ENCODE data around the gene STXBP5L. TPM values are rescaled to one million over a fixed set of nuclear protein-coding genes. Genes with fewer than 3 reads are reported as not detected.
"Not testable (repeated sequence)": the region's sequence is repeated elsewhere in the genome, so short reads cannot be mapped to it uniquely, and the experiment has no call there.

Gene STXBP5L
- polyA plus RNA-seq, 1 donor from 2014 or later = 7.6 TPM

DNA sequence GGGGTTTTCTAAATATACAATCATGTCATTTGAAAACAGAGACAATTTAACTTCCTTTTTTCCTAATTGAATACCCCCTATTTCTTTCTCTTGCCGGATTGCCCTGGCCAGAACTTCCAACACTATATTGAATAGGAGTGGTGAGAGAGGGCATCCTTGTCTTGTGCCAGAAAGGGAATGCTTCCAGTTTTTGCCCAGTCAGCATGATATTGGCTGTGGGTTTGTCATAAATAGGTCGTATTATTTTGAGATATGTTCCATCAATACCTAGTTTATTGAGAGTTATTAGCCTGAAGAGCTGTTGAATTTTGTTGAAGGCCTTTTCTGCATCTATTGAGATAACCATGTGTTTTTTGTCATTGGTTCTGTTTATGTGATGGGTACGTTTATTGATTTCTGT lies 480.3 kb downstream of the STXBP5L start:
- H2AFZ ChIP-seq (ENCODE audit: low read depth, low read length); H3K9me3 ChIP-seq (ENCODE audit: low read length); H3K36me3 ChIP-seq (ENCODE audit: insufficient read depth, low read length); H3K4me3 ChIP-seq (ENCODE audit: low read length); H3K4me2 ChIP-seq (ENCODE audit: low read length); H3K79me2 ChIP-seq (replicated peaks; ENCODE audit: insufficient read depth, low read length); H3K27ac ChIP-seq (ENCODE audit: low read length); H4K20me1 ChIP-seq (ENCODE audit: insufficient read depth); H3K9me2 ChIP-seq (ENCODE audit: insufficient read depth, low read length); H3K27me3 ChIP-seq (ENCODE audit: insufficient read depth, low read depth, low read length); H3K9ac ChIP-seq (ENCODE audit: low read length); H3F3A ChIP-seq (ENCODE audit: insufficient read depth, low read length, poor library complexity, severe bottlenecking): not testable (repeated sequence)

DNA sequence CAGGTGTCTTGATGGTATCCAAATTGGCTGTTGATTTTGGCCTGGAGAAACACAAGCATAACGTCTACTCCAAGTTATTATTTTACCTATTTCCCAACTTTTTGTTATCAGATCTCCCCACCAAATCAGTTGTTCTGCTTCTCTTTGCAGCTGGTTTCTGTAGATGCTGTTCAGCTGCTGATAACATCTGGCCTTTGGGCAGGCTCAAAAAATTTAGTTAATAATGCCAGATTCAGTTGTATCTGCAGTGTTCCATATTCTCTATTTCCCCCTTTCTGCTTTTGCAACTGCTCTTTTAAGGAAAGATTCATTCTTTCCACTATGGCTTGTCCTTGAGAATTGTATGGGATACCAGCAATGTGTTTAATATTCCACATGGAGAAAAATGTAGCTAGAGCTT lies 488.0 kb downstream of the STXBP5L start:
- not testable (repeated sequence) for H3K79me2 ChIP-seq (replicated peaks; ENCODE audit: insufficient read depth, low read length); H3K4me3 ChIP-seq (ENCODE audit: low read length); H4K20me1 ChIP-seq (ENCODE audit: insufficient read depth); H3K27me3 ChIP-seq (ENCODE audit: insufficient read depth, low read depth, low read length); H3K9ac ChIP-seq (ENCODE audit: low read length); H3K27ac ChIP-seq (ENCODE audit: low read length); H3K9me2 ChIP-seq (ENCODE audit: insufficient read depth, low read length); H2AFZ ChIP-seq (ENCODE audit: low read depth, low read length); H3K4me2 ChIP-seq (ENCODE audit: low read length); H3K36me3 ChIP-seq (ENCODE audit: insufficient read depth, low read length); H3K9me3 ChIP-seq (ENCODE audit: low read length); H3F3A ChIP-seq (ENCODE audit: insufficient read depth, low read length, poor library complexity, severe bottlenecking)

DNA sequence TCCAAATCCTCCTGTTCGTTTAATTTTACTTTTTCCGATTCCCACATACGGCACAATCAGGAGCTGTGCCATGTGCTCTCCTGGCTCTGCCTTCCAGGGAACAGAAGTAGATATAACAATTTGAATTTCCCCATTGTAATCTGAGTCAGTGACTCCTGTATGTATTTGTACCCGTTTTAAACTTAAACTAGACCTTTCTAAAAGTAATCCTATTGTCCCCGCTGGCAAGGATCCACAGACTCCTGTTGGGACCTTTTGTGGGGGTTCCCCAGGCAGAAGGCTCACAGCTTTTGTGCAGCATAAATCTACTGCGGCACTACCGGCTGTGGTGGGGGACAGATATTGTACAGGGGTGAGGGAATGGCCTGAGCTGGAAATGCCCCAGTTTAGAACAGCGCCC lies 490.0 kb downstream of the STXBP5L start:
- H2AFZ ChIP-seq (ENCODE audit: low read depth, low read length); H3K4me3 ChIP-seq (ENCODE audit: low read length): not testable (repeated sequence)

DNA sequence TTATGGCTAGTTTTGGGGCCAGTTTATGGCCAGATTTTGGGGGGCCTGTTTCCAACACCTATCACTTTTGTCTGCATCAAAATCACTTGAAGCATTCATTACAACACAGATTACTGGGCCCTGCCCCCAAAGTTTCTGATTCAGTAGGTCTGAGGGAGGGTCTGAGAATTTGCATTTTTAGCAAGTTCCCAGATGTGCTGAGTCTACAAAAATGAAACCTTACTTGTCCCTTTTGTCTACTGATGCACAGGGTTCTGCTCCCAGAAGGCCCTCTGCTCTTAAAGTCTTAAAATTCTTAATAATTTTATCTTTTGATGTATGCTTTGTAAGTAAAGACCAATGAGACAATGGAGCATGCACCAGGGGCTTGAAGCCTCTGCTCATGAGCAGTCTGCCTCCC lies 491.8 kb downstream of the STXBP5L start:
- Histone ChIP-seq H3K27me3 (ENCODE audit: insufficient read depth, low read depth, low read length) (no peaks in the 10 kb centered on the region), H3K9ac (ENCODE audit: low read length) (no peak overlapping the region), H3K4me2 (ENCODE audit: low read length) (no peak overlapping the region), H3K27ac (ENCODE audit: low read length) (no peak overlapping the region), H3K9me3 (ENCODE audit: low read length) (no peaks in the 10 kb centered on the region), H3F3A (ENCODE audit: insufficient read depth, low read length, poor library complexity, severe bottlenecking) (no peaks in the 10 kb centered on the region), H3K4me3 (ENCODE audit: low read length) (no peak overlapping the region), H3K79me2 (replicated peaks; ENCODE audit: insufficient read depth, low read length) (no peaks in the 10 kb centered on the region), H2AFZ (ENCODE audit: low read depth, low read length) (no peak overlapping the region), H3K36me3 (ENCODE audit: insufficient read depth, low read length) (no peaks in the 10 kb centered on the region), H4K20me1 (ENCODE audit: insufficient read depth) (no peaks in the 10 kb centered on the region), H3K9me2 (ENCODE audit: insufficient read depth, low read length) (no peaks in the 10 kb centered on the region)
- TF ChIP-seq, protein P1, sequence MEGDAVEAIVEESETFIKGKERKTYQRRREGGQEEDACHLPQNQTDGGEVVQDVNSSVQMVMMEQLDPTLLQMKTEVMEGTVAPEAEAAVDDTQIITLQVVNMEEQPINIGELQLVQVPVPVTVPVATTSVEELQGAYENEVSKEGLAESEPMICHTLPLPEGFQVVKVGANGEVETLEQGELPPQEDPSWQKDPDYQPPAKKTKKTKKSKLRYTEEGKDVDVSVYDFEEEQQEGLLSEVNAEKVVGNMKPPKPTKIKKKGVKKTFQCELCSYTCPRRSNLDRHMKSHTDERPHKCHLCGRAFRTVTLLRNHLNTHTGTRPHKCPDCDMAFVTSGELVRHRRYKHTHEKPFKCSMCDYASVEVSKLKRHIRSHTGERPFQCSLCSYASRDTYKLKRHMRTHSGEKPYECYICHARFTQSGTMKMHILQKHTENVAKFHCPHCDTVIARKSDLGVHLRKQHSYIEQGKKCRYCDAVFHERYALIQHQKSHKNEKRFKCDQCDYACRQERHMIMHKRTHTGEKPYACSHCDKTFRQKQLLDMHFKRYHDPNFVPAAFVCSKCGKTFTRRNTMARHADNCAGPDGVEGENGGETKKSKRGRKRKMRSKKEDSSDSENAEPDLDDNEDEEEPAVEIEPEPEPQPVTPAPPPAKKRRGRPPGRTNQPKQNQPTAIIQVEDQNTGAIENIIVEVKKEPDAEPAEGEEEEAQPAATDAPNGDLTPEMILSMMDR (IDR thresholded peaks at IDR 0.05; ENCODE audit: poor library complexity, severe bottlenecking) = no peak
- no peak for TF ChIP-seq EP300 (conservative IDR thresholded peaks at IDR 0.05; ENCODE audit: poor library complexity, severe bottlenecking)
- no peak for TF ChIP-seq MXI1 (conservative IDR thresholded peaks at IDR 0.05; ENCODE audit: poor library complexity, severe bottlenecking)
- no peak for TF ChIP-seq SMC3 (conservative IDR thresholded peaks at IDR 0.05; ENCODE audit: poor library complexity)
- TF ChIP-seq, protein P2, sequence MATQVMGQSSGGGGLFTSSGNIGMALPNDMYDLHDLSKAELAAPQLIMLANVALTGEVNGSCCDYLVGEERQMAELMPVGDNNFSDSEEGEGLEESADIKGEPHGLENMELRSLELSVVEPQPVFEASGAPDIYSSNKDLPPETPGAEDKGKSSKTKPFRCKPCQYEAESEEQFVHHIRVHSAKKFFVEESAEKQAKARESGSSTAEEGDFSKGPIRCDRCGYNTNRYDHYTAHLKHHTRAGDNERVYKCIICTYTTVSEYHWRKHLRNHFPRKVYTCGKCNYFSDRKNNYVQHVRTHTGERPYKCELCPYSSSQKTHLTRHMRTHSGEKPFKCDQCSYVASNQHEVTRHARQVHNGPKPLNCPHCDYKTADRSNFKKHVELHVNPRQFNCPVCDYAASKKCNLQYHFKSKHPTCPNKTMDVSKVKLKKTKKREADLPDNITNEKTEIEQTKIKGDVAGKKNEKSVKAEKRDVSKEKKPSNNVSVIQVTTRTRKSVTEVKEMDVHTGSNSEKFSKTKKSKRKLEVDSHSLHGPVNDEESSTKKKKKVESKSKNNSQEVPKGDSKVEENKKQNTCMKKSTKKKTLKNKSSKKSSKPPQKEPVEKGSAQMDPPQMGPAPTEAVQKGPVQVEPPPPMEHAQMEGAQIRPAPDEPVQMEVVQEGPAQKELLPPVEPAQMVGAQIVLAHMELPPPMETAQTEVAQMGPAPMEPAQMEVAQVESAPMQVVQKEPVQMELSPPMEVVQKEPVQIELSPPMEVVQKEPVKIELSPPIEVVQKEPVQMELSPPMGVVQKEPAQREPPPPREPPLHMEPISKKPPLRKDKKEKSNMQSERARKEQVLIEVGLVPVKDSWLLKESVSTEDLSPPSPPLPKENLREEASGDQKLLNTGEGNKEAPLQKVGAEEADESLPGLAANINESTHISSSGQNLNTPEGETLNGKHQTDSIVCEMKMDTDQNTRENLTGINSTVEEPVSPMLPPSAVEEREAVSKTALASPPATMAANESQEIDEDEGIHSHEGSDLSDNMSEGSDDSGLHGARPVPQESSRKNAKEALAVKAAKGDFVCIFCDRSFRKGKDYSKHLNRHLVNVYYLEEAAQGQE (IDR thresholded peaks at IDR 0.05; ENCODE audit: borderline replicate concordance) = no peak
- no peak for TF ChIP-seq POLR2AphosphoS5 (IDR thresholded peaks at IDR 0.05)
- TF ChIP-seq EZH2 (IDR thresholded peaks at IDR 0.05; ENCODE audit: borderline replicate concordance, insufficient read depth, low read length, poor library complexity, severe bottlenecking) = no peak
- no peak for TF ChIP-seq RAD21 (conservative IDR thresholded peaks at IDR 0.05)
- no peak for TF ChIP-seq TAF1 (IDR thresholded peaks at IDR 0.05; ENCODE audit: low read depth)

More for the DNA sequence above, 490.0 kb downstream of the STXBP5L start:
- H4K20me1 ChIP-seq (ENCODE audit: insufficient read depth); H3K9ac ChIP-seq (ENCODE audit: low read length); H3K27ac ChIP-seq (ENCODE audit: low read length); H3K4me2 ChIP-seq (ENCODE audit: low read length); H3K9me2 ChIP-seq (ENCODE audit: insufficient read depth, low read length); H3K79me2 ChIP-seq (replicated peaks; ENCODE audit: insufficient read depth, low read length); H3K9me3 ChIP-seq (ENCODE audit: low read length); H3F3A ChIP-seq (ENCODE audit: insufficient read depth, low read length, poor library complexity, severe bottlenecking); H3K36me3 ChIP-seq (ENCODE audit: insufficient read depth, low read length); H3K27me3 ChIP-seq (ENCODE audit: insufficient read depth, low read depth, low read length): not testable (repeated sequence)
